K562 (cell line): ENCODE results near the gene CDYL2. TPM values are rescaled to one million over a fixed set of nuclear protein-coding genes. Genes with fewer than 3 reads are reported as not detected.

Experiments
- ATAC-seq: fragments of 200-7000 bp; cut with Tn5 transposase; 3 replicates; pipeline ENCODE4 v1.9.1; 2020; ENCODE audit warnings: moderate library complexity
- BruUV-seq: library from RNA; stranded (reverse); fragments of 400-500 nt; replicated peaks from 2 replicates; lab custom pipeline; 2021; lab: Mats Ljungman, UMichigan
- CTCF ChIA-PET: fragments of 300-600 bp; formaldehyde crosslinking; extraction: SDS; loops from one replicate; lab custom pipeline; 2021; ENCODE audit warnings: low intra/inter-chr PET ratio; lab: Yijun Ruan, JAX
- POLR2A ChIA-PET: fragments of 300-600, 350-650 bp; sonication (Branson Sonifier 250); formaldehyde crosslinking; extraction: SDS; loops from one replicate; lab custom pipeline; 2021; ENCODE audit warnings: antibody characterized with exemption, inconsistent platforms; lab: Yijun Ruan, JAX
- DNase-seq, 4 experiments: peaks; one replicate each; pipeline versions ENCODE4 v3.0.0 to v3.0.0-alpha.2; 2011 to 2018; ENCODE audit warnings: low spot score in 3 of 4, mixed read lengths in 3 of 4; ENCODE audit errors: extremely low read depth in 1 of 4
- FAIRE-seq: peaks from 2 replicates; lab custom pipeline; 2011; peaks lifted over from hg19 to GRCh38; lab: Jason Lieb, UNC
- H2AFZ ChIP-seq: 2 replicates; pipeline ENCODE4 v1.6.0; 2011; ENCODE audit warnings: low read depth, low read length, control low read depth, inconsistent platforms
- H3K27ac ChIP-seq: fragments of 200-600 bp; 3 replicates; pipeline ENCODE4 v1.8.0; 2011; ENCODE audit warnings: low read depth, mild to moderate bottlenecking, control low read depth, inconsistent platforms, low read length, moderate library complexity, mixed read lengths; ENCODE audit errors: extremely low read depth
- H3K27me3 ChIP-seq, 2 experiments: fragments of 300-600 bp in 1 of 2; 2 replicates in 1 of 2; 3 replicates in 1 of 2; pipeline versions ENCODE4 v1.6.0 to v1.8.0; 2011; ENCODE audit warnings: inconsistent platforms in 2 of 2, low read length in 2 of 2, mild to moderate bottlenecking in 1 of 2, mixed read lengths in 1 of 2, moderate library complexity in 1 of 2; ENCODE audit not compliant: control insufficient read depth in 2 of 2, insufficient read depth in 2 of 2
- H3K36me3 ChIP-seq: fragments of 300-600 bp; 3 replicates; pipeline ENCODE4 v1.8.0; 2011; ENCODE audit warnings: mild to moderate bottlenecking, low read length, inconsistent platforms; ENCODE audit not compliant: control insufficient read depth, insufficient read depth
- H3K4me1 ChIP-seq, 2 experiments: fragments of 200-600 bp in 1 of 2; replicated peaks in 1 of 2; 2 replicates in 1 of 2; 3 replicates in 1 of 2; pipeline versions ENCODE4 v1.5.1 to v1.8.0; 2011; ENCODE audit warnings: inconsistent platforms in 2 of 2, low read length in 2 of 2, mild to moderate bottlenecking in 1 of 2, mixed read lengths in 1 of 2, moderate library complexity in 1 of 2; ENCODE audit not compliant: control insufficient read depth in 2 of 2, insufficient read depth in 2 of 2
- H3K4me2 ChIP-seq: 2 replicates; pipeline ENCODE4 v1.6.1; 2011; ENCODE audit warnings: low read length, control low read depth, inconsistent platforms, mixed read lengths; ENCODE audit not compliant: insufficient read depth
- H3K4me3 ChIP-seq: fragments of 200-600 bp; sonication (generic), shearing (Covaris generic); 2 replicates; pipeline ENCODE4 v1.5.1; 2016; ENCODE audit warnings: control low read depth, inconsistent platforms
- H3K79me2 ChIP-seq: fragments of 200-600 bp; 3 replicates; pipeline ENCODE4 v1.8.0; 2011; ENCODE audit warnings: low read length, inconsistent platforms; ENCODE audit not compliant: control insufficient read depth, insufficient read depth
- H3K9ac ChIP-seq, 2 experiments: 2 replicates each; pipeline versions ENCODE4 v1.6.0 to v1.6.1; 2011; ENCODE audit warnings: low read depth in 2 of 2, low read length in 2 of 2, control low read depth in 1 of 2, inconsistent platforms in 1 of 2, mild to moderate bottlenecking in 1 of 2, mixed read lengths in 1 of 2; ENCODE audit not compliant: insufficient read depth in 1 of 2
- H3K9me1 ChIP-seq: one replicate; pipeline ENCODE4 v1.6.0; 2011; ENCODE audit warnings: inconsistent platforms, mild to moderate bottlenecking, low read length, moderate library complexity; ENCODE audit not compliant: control insufficient read depth, insufficient read depth
- H3K9me3 ChIP-seq: replicated peaks from 2 replicates; pipeline ENCODE4 v1.5.1; 2011; ENCODE audit warnings: low read depth, low read length, inconsistent platforms; ENCODE audit not compliant: control insufficient read depth, insufficient read depth
- H4K20me1 ChIP-seq: replicated peaks from 2 replicates; pipeline ENCODE4 v1.6.1; 2011; ENCODE audit warnings: low read length, inconsistent platforms, mixed read lengths; ENCODE audit not compliant: control insufficient read depth, insufficient read depth
- CHCHD3 ChIP-seq: fragments of 250-450 bp; sonication (Bioruptor Pico); IDR thresholded peaks from 2 replicates; pipeline ENCODE4 v2.1.2; 2022; ENCODE audit warnings: mild to moderate bottlenecking
- ERF ChIP-seq: fragments of 450-650 bp; formaldehyde crosslinking; IDR thresholded peaks from 2 replicates; pipeline ENCODE4 v1.4.0; 2020; ENCODE audit warnings: mild to moderate bottlenecking, mixed read lengths
- HSF4 ChIP-seq: fragments of 250-450 bp; sonication (Bioruptor Pico); IDR thresholded peaks from 2 replicates; pipeline ENCODE4 v2.1.2; 2022; ENCODE audit warnings: mild to moderate bottlenecking, moderate library complexity, borderline replicate concordance
- IRF2 ChIP-seq: sonication (generic); formaldehyde crosslinking; IDR thresholded peaks from 2 replicates; pipeline ENCODE4 v1.8.1; 2022; ENCODE audit warnings: mild to moderate bottlenecking, missing genetic modification reagents
- KAT2B ChIP-seq: IDR thresholded peaks from one replicate; pipeline ENCODE4 v1.6.1; 2012; ENCODE audit warnings: low read depth, mild to moderate bottlenecking, control low read depth, inconsistent platforms, low read length, moderate library complexity
- MTA3 ChIP-seq: fragments of 450-650 bp; formaldehyde crosslinking; IDR thresholded peaks from 2 replicates; pipeline ENCODE4 v1.6.1; 2017; ENCODE audit warnings: mild to moderate bottlenecking, borderline replicate concordance
- PHB ChIP-seq: fragments of 250-450 bp; sonication (Bioruptor Pico); IDR thresholded peaks from 2 replicates; pipeline ENCODE4 v1.5.0; 2021
- POLR2AphosphoS2 ChIP-seq: IDR thresholded peaks from 2 replicates; pipeline ENCODE4 v1.6.1; 2012; ENCODE audit warnings: low read length, improper control_type of control experiment
- RBM25 ChIP-seq: fragments of 200-400 bp; formaldehyde crosslinking; IDR thresholded peaks from 2 replicates; pipeline ENCODE4 v1.6.1; 2018; ENCODE audit warnings: low read length, low read depth, moderate library complexity; ENCODE audit not compliant: severe bottlenecking
- ZBTB8A ChIP-seq: fragments of 450-650 bp; IDR thresholded peaks from 2 replicates; pipeline ENCODE4 v1.6.1; 2018; ENCODE audit warnings: mild to moderate bottlenecking, moderate library complexity; ENCODE audit not compliant: partially characterized antibody
- ZNF121 ChIP-seq: sonication (generic); formaldehyde crosslinking; conservative IDR thresholded peaks from 2 replicates; pipeline ENCODE4 v1.8.0; 2022; ENCODE audit warnings: missing genetic modification reagents
- WGBS: fragments of 100-300 bp; shearing (Covaris generic); methylation state at CpG from one replicate; pipeline ENCODE4 v1.1.6; 2016; ENCODE audit warnings: low coverage, mixed read lengths; ENCODE audit not compliant: insufficient coverage; ENCODE audit errors: missing lambda C conversion rate; 5-methylcytosine and 5-hydroxymethylcytosine counted together
- in situ Hi-C: fragments of 300-500 bp; cut with MboI; formaldehyde crosslinking; loops from 4 replicates; pipeline ENCODE4 v1.15.0; 2018; ENCODE audit warnings: inconsistent platforms, mixed read lengths
- intact Hi-C: fragments of 100-400 bp; cut with micrococcal nuclease; formaldehyde crosslinking; loops from 2 replicates; pipeline ENCODE4 v1.14.2; 2022
- polyA plus RNA-seq, 8 experiments: library from polyadenylated mRNA; depleted of rRNA in 4 of 8; stranded (reverse) in 5 of 8; unstranded in 3 of 8; fragments of >200 nt; fragmentation: Nextera tagmentation in 2 of 8; fragmentation: Illumina TruSeq in 1 of 8; extraction: Ambion mirVana in 2 of 8; extraction: Trizol in 1 of 8; gene quantifications; 2 replicates each; pipeline versions ENCODE4 v1.2.1 to v1.2.3, GENCODE V29; 2011 to 2014; ENCODE audit warnings: inconsistent platforms in 1 of 8, missing spikeins in 1 of 8
- total RNA-seq, 7 experiments: library from RNA; depleted of rRNA in 6 of 7; stranded (reverse); fragments of >200 nt in 6 of 7; fragmentation: Illumina TruSeq in 2 of 7; extraction: Trizol in 2 of 7; gene quantifications; 2 replicates each; pipeline versions ENCODE4 v1.2.1 to v1.2.3, GENCODE V29; 2011 to 2021; ENCODE audit warnings: low replicate concordance in 1 of 7
- TF ChIP-seq, protein P1 (sequence below): fragments of 250-450 bp; sonication (Bioruptor Pico); IDR thresholded peaks from 2 replicates; pipeline ENCODE4 v1.8.0; 2022; ENCODE audit warnings: inconsistent platforms, mild to moderate bottlenecking, moderate library complexity, borderline replicate concordance
- TF ChIP-seq, protein P2 (sequence below), 2 experiments: fragments of 250-450 bp in 1 of 2; fragments of 450-650 bp in 1 of 2; sonication (Bioruptor Pico) in 1 of 2; IDR thresholded peaks; 2 replicates each; pipeline versions ENCODE4 v1.6.1 to v1.8.0; 2016 to 2021; ENCODE audit warnings: mild to moderate bottlenecking in 2 of 2, moderate library complexity in 2 of 2, missing compliant biosample characterization in 1 of 2, missing genetic modification characterization in 1 of 2
- TF ChIP-seq, protein P3 (sequence below): fragments of 250-450 bp; sonication (Bioruptor Pico); IDR thresholded peaks from 2 replicates; pipeline ENCODE4 v1.4.0; 2020; ENCODE audit warnings: mild to moderate bottlenecking, moderate library complexity
- TF ChIP-seq, protein P4 (sequence below): sonication (generic); formaldehyde crosslinking; IDR thresholded peaks from 2 replicates; pipeline ENCODE4 v1.8.0; 2022; ENCODE audit warnings: mild to moderate bottlenecking, missing genetic modification reagents, borderline replicate concordance

CDYL2 gene
- total and polyA plus RNA-seq, 9 of the 15 experiments (the other 6 are each of a cell fraction or from before 2014, with no cell fraction given): under 0.01 to 0.04 (median 0.01) TPM; not detected in 6

DNA sequence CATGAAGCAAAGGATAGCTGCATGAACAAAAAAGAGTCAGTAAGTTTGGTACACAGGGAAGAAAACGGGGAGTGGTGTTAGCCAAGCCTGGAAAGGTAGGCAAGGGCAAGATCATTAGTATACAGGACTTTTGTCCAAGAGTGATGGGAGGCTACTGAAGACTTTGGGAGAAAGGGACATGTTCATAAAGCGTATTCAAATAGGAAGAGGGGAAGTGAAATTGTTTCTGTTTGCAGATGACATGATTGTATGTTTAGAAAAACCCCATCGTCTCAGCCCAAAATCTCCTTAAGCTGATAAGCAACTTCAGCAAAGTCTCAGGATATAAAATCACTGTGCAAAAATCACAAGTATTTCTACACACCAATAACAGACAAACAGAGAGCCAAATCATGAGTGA is 19.4 kb downstream of the CDYL2 start:
- Histone ChIP-seq H2AFZ (no peak overlapping the region), H3K9me3 (no peaks in the 10 kb centered on the region), H3K9me1 (no peaks in the 10 kb centered on the region), H3K4me1 (no peaks in the 10 kb centered on the region), H3K36me3 (no peaks in the 10 kb centered on the region), H3K27me3 (no peaks in the 10 kb centered on the region), H4K20me1 (no peaks in the 10 kb centered on the region), H3K9ac (no peak overlapping the region), H3K27ac (no peak overlapping the region), H3K4me3 (no peak overlapping the region), H3K4me2 (no peak overlapping the region), H3K79me2 (no peaks in the 10 kb centered on the region)
- no TSS peak for BruUV-seq
- CTCF ChIA-PET: no interaction called here
- in situ Hi-C loops: no loop called here
- POLR2A ChIA-PET: no interaction called here
- FAIRE-seq (no peak), ATAC-seq (no peak), DNase-seq (no peak)
- intact Hi-C loops: no loop called here
- TF ChIP-seq ZNF121 (CRISPR knock-in tag) (no peak), ZBTB8A (no peak), PHB (CRISPR knock-in tag) (no peak), CHCHD3 (CRISPR knock-in tag) (no peak), MTA3 (no peak), IRF2 (no peak), POLR2AphosphoS2 (no peak), RBM25 (no peak), HSF4 (CRISPR knock-in tag) (no peak), ERF (CRISPR knock-in tag) (no peak), KAT2B (no peak)
- TF ChIP-seq, protein P1, sequence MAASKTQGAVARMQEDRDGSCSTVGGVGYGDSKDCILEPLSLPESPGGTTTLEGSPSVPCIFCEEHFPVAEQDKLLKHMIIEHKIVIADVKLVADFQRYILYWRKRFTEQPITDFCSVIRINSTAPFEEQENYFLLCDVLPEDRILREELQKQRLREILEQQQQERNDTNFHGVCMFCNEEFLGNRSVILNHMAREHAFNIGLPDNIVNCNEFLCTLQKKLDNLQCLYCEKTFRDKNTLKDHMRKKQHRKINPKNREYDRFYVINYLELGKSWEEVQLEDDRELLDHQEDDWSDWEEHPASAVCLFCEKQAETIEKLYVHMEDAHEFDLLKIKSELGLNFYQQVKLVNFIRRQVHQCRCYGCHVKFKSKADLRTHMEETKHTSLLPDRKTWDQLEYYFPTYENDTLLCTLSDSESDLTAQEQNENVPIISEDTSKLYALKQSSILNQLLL (CRISPR knock-in tag): no peak
- TF ChIP-seq, protein P2, sequence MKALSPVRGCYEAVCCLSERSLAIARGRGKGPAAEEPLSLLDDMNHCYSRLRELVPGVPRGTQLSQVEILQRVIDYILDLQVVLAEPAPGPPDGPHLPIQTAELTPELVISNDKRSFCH (CRISPR knock-in tag; IDR thresholded peaks at IDR 0.05): no peak
- TF ChIP-seq, protein P2 (tag; IDR thresholded peaks at IDR 0.05): no peak
- TF ChIP-seq, protein P3, sequence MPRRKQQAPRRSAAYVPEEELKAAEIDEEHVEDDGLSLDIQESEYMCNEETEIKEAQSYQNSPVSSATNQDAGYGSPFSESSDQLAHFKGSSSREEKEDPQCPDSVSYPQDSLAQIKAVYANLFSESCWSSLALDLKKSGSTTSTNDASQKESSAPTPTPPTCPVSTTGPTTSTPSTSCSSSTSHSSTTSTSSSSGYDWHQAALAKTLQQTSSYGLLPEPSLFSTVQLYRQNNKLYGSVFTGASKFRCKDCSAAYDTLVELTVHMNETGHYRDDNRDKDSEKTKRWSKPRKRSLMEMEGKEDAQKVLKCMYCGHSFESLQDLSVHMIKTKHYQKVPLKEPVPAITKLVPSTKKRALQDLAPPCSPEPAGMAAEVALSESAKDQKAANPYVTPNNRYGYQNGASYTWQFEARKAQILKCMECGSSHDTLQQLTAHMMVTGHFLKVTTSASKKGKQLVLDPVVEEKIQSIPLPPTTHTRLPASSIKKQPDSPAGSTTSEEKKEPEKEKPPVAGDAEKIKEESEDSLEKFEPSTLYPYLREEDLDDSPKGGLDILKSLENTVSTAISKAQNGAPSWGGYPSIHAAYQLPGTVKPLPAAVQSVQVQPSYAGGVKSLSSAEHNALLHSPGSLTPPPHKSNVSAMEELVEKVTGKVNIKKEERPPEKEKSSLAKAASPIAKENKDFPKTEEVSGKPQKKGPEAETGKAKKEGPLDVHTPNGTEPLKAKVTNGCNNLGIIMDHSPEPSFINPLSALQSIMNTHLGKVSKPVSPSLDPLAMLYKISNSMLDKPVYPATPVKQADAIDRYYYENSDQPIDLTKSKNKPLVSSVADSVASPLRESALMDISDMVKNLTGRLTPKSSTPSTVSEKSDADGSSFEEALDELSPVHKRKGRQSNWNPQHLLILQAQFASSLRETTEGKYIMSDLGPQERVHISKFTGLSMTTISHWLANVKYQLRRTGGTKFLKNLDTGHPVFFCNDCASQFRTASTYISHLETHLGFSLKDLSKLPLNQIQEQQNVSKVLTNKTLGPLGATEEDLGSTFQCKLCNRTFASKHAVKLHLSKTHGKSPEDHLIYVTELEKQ (CRISPR knock-in tag): no peak
- TF ChIP-seq, protein P4, sequence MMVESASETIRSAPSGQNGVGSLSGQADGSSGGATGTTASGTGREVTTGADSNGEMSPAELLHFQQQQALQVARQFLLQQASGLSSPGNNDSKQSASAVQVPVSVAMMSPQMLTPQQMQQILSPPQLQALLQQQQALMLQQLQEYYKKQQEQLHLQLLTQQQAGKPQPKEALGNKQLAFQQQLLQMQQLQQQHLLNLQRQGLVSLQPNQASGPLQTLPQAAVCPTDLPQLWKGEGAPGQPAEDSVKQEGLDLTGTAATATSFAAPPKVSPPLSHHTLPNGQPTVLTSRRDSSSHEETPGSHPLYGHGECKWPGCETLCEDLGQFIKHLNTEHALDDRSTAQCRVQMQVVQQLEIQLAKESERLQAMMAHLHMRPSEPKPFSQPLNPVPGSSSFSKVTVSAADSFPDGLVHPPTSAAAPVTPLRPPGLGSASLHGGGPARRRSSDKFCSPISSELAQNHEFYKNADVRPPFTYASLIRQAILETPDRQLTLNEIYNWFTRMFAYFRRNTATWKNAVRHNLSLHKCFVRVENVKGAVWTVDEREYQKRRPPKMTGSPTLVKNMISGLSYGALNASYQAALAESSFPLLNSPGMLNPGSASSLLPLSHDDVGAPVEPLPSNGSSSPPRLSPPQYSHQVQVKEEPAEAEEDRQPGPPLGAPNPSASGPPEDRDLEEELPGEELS: no peak
- WGBS: 0% methylated on average over 3 of the region's 3 CpGs
